PC-3 (cell line): ENCODE data around the gene LOXHD1.

ENCODE experiments used
- CTCF ChIP-seq: fragments of 300-600 bp; sonication (generic); conservative IDR thresholded peaks from 2 replicates; pipeline ENCODE4 v1.5.1; 2017; ENCODE audit warnings: antibody characterized with exemption, low read depth, mild to moderate bottlenecking, low read length
- EZH2 ChIP-seq: fragments of 300-600 bp; sonication (generic); IDR thresholded peaks from one replicate; pipeline ENCODE4 v1.6.1; 2017; ENCODE audit warnings: antibody characterized with exemption, mild to moderate bottlenecking, low read length; ENCODE audit not compliant: unreplicated experiment
- EZH2phosphoT487 ChIP-seq: fragments of 300-600 bp; sonication (generic); IDR thresholded peaks from 2 replicates; pipeline ENCODE4 v1.6.1; 2018; ENCODE audit warnings: mild to moderate bottlenecking, antibody characterized with exemption, low read length, borderline replicate concordance

- TF ChIP-seq CTCF: no peak
- no peak for TF ChIP-seq EZH2
- no peak for TF ChIP-seq EZH2phosphoT487
Observed at GRCh38 chr18:46434629-46435028, 222.4 kb downstream of the LOXHD1 start.
